GM12878 (cell line): ENCODE results near the gene CCHCR1. TPM values are rescaled to one million over a fixed set of nuclear protein-coding genes. Genes with fewer than 3 reads are reported as not detected.

Source experiments
- ATAC-seq: fragments of 200-7000 bp; cut with Tn5 transposase; 3 replicates; pipeline ENCODE4 v1.9.1; 2020; ENCODE audit warnings: mild to moderate bottlenecking, moderate library complexity
- BruUV-seq: library from RNA; stranded (reverse); fragments of 400-500 nt; replicated peaks from 2 replicates; lab custom pipeline; 2021; lab: Mats Ljungman, UMichigan
- CTCF ChIA-PET: fragments of 300-600 bp; sonication (Branson Sonifier 250); formaldehyde crosslinking; extraction: SDS; loops from one replicate; lab custom pipeline; 2021; ENCODE audit warnings: inconsistent platforms; lab: Yijun Ruan, JAX
- POLR2A ChIA-PET: fragments of 350-600 bp; formaldehyde crosslinking; extraction: SDS; loops from one replicate; lab custom pipeline; 2021; ENCODE audit warnings: inconsistent platforms; lab: Charles Lee
- RAD21 ChIA-PET: fragments of 300-600 bp; sonication (Branson Sonifier 250); formaldehyde crosslinking; loops from one replicate; lab custom pipeline; 2023; ENCODE audit warnings: antibody characterized with exemption; ENCODE audit not compliant: unreplicated experiment; lab: Charles Lee
- SMC1A ChIA-PET: fragments of 300-600 bp; sonication (Branson Sonifier 250); formaldehyde crosslinking; loops from one replicate; lab custom pipeline; 2023; ENCODE audit not compliant: unreplicated experiment, uncharacterized antibody; lab: Charles Lee
- DNase-seq: peaks from one replicate; pipeline ENCODE4 v3.0.0-alpha.2; 2011; ENCODE audit warnings: low read depth, low spot score
- FAIRE-seq: peaks from 3 replicates; lab custom pipeline; 2011; peaks lifted over from hg19 to GRCh38; lab: Jason Lieb, UNC
- H2AFZ ChIP-seq: 2 replicates; pipeline ENCODE4 v1.6.0; 2011; ENCODE audit warnings: low read depth, low read length, control low read depth; ENCODE audit not compliant: control insufficient read depth
- H3K27ac ChIP-seq: 2 replicates; pipeline ENCODE4 v1.5.1; 2011; ENCODE audit warnings: control low read depth; ENCODE audit not compliant: control insufficient read depth, insufficient read depth
- H3K27me3 ChIP-seq, 2 experiments: replicated peaks in 1 of 2; 2 replicates each; pipeline versions ENCODE4 v1.6.0 to v1.6.1; 2011; ENCODE audit warnings: low read length in 1 of 2; ENCODE audit not compliant: control insufficient read depth in 2 of 2, insufficient read depth in 2 of 2
- H3K36me3 ChIP-seq, 2 experiments: 2 replicates each; pipeline ENCODE4 v1.5.1; 2011; ENCODE audit warnings: low read length in 1 of 2; ENCODE audit not compliant: control insufficient read depth in 2 of 2, insufficient read depth in 2 of 2
- H3K4me1 ChIP-seq: 2 replicates; pipeline ENCODE4 v1.6.1; 2011; ENCODE audit warnings: mild to moderate bottlenecking, low read length, moderate library complexity, mixed read lengths; ENCODE audit not compliant: control insufficient read depth, insufficient read depth
- H3K4me2 ChIP-seq: 2 replicates; pipeline ENCODE4 v1.6.0; 2011; ENCODE audit warnings: control low read depth; ENCODE audit not compliant: control insufficient read depth, insufficient read depth
- H3K4me3 ChIP-seq: fragments of 200-600 bp; sonication (generic); 2 replicates; pipeline ENCODE4 v1.5.1; 2016
- H3K79me2 ChIP-seq: 2 replicates; pipeline ENCODE4 v1.6.0; 2011; ENCODE audit warnings: low read length; ENCODE audit not compliant: control insufficient read depth, insufficient read depth
- H3K9ac ChIP-seq: 2 replicates; pipeline ENCODE4 v1.8.0; 2011; ENCODE audit warnings: low read length, control low read depth, mixed read lengths; ENCODE audit not compliant: control insufficient read depth, insufficient read depth
- H3K9me3 ChIP-seq: replicated peaks from 3 replicates; pipeline ENCODE4 v1.5.1; 2011; ENCODE audit warnings: mild to moderate bottlenecking, low read length; ENCODE audit not compliant: control insufficient read depth, insufficient read depth
- H4K20me1 ChIP-seq: 2 replicates; pipeline ENCODE4 v1.6.0; 2011; ENCODE audit not compliant: control insufficient read depth, insufficient read depth
- BACH1 ChIP-seq: fragments of 450-650 bp; IDR thresholded peaks from 2 replicates; pipeline ENCODE4 v1.6.1; 2017; ENCODE audit warnings: mild to moderate bottlenecking, borderline replicate concordance
- ETV6 ChIP-seq, 2 experiments: fragments of 450-650 bp in 1 of 2; IDR thresholded peaks in 1 of 2; conservative IDR thresholded peaks in 1 of 2; 2 replicates each; pipeline ENCODE4 v1.6.1; 2014; ENCODE audit warnings: antibody characterized with exemption in 1 of 2, borderline replicate concordance in 1 of 2, low read depth in 1 of 2, mild to moderate bottlenecking in 1 of 2, moderate library complexity in 1 of 2
- PML ChIP-seq: IDR thresholded peaks from 2 replicates; pipeline ENCODE4 v1.6.1; 2012; ENCODE audit warnings: low read length, inconsistent platforms
- RAD21 ChIP-seq: IDR thresholded peaks from 2 replicates; pipeline ENCODE4 v1.6.1; 2011; ENCODE audit warnings: mild to moderate bottlenecking, low read depth, low read length, moderate library complexity; ENCODE audit not compliant: insufficient read depth
- STAT1 ChIP-seq: fragments of 450-650 bp; conservative IDR thresholded peaks from 2 replicates; pipeline ENCODE4 v1.6.1; 2014; ENCODE audit warnings: antibody characterized with exemption, mild to moderate bottlenecking
- YY1 ChIP-seq: IDR thresholded peaks from 2 replicates; pipeline ENCODE4 v1.6.1; 2011; ENCODE audit warnings: low read depth, mild to moderate bottlenecking, low read length
- ZNF207 ChIP-seq: fragments of 450-650 bp; IDR thresholded peaks from 2 replicates; pipeline ENCODE4 v1.6.1; 2014; ENCODE audit warnings: antibody characterized with exemption, mild to moderate bottlenecking, borderline replicate concordance
- ZNF384 ChIP-seq: IDR thresholded peaks from 2 replicates; pipeline ENCODE4 v1.6.1; 2012; ENCODE audit warnings: low read depth, mild to moderate bottlenecking, low read length, improper control_type of control experiment, borderline replicate concordance
- WGBS: methylation state at CpG from one replicate; pipeline ENCODE4 v1.1.6; 2016; ENCODE audit warnings: low lambda C conversion rate; ENCODE audit not compliant: insufficient replicate concordance, insufficient coverage; ENCODE audit errors: missing lambda C conversion rate; 5-methylcytosine and 5-hydroxymethylcytosine counted together
- in situ Hi-C: fragments of 300-500 bp; cut with MboI; formaldehyde crosslinking; loops from 9 replicates; pipeline ENCODE4 v1.14.3; 2018; ENCODE audit warnings: mixed read lengths
- intact Hi-C: fragments of 100-400 bp; cut with micrococcal nuclease; formaldehyde crosslinking; loops from one replicate; pipeline ENCODE4 v1.14.2; 2022; ENCODE audit not compliant: unreplicated experiment
- polyA plus RNA-seq, 11 experiments: library from polyadenylated mRNA; depleted of rRNA in 4 of 11; unstranded in 6 of 11; stranded (reverse) in 5 of 11; fragments of >200 nt; fragmentation: Nextera tagmentation in 4 of 11; fragmentation: Illumina TruSeq in 1 of 11; extraction: Ambion mirVana in 4 of 11; extraction: Trizol in 1 of 11; gene quantifications; 1 replicate in 1 of 11; 2 replicates in 10 of 11; pipeline versions ENCODE4 v1.2.1 to v1.2.3, GENCODE V29; 2011 to 2016; ENCODE audit warnings: inconsistent platforms in 2 of 11, missing spikeins in 2 of 11, low read depth in 1 of 11
- total RNA-seq, 4 experiments: library from RNA; depleted of rRNA in 3 of 4; stranded (reverse); fragments of >200 nt in 3 of 4; fragmentation: Illumina TruSeq in 1 of 4; extraction: Trizol in 1 of 4; gene quantifications; 2 replicates each; pipeline versions ENCODE4 v1.2.1 to v1.2.3, GENCODE V29; 2013 to 2021
- TF ChIP-seq, protein P1 (sequence below): IDR thresholded peaks from 2 replicates; pipeline ENCODE4 v1.6.1; 2012; ENCODE audit warnings: mild to moderate bottlenecking, low read depth, low read length
- TF ChIP-seq, protein P2 (sequence below): IDR thresholded peaks from 2 replicates; pipeline ENCODE4 v1.6.1; 2011; ENCODE audit warnings: low read depth, low read length, improper control_type of control experiment, borderline replicate concordance
- TF ChIP-seq, protein P3 (sequence below): IDR thresholded peaks from 2 replicates; pipeline ENCODE4 v1.6.1; 2011; ENCODE audit warnings: borderline replicate concordance, low read depth, mild to moderate bottlenecking, moderate library complexity, low read length; ENCODE audit not compliant: insufficient read depth, poor library complexity, severe bottlenecking

CCHCR1 gene
- total and polyA plus RNA-seq, 10 of the 15 experiments (the other 5 are each of a cell fraction or from before 2014, with no cell fraction given) = 1.0 to 35.2 (median 24.7) TPM

DNA sequence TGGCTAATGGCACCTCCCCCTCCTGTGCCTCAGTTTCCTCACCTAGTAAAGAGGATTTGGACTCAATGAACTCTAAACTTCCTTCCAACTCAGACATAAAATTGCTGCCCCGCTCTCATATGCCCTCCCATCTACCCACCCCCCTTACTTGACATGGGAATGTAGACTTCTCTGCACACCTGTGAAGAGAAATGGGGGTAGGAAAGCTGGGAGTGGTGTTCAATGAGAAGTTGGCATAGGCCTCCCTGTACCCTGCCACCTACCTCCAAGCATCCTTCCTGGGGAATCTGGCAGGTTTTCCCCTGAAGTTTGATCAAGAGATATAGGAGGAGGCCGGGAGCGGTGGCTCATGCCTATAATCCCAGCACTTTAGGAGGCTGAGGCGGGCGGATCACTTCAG lies 16.8 kb upstream of the CCHCR1 start:
- POLR2A ChIA-PET = interaction anchor here (1.0 kb wide), 1 partner anchor 12 kb away, joined by 3 read pairs; no protein-coding TSS in a partner anchor
- 0 out of 4 replicates have a peak, but pooled peaks cover 0 to 2% of the 10 kb centered on the region in 2 experiments for H3K36me3 ChIP-seq
- H4K20me1 ChIP-seq = no peaks in the 10 kb centered on the region
- no peak overlapping the region for H3K4me2 ChIP-seq
- in situ Hi-C loops (no loop called here), intact Hi-C loops (no loop called here)
- no peaks in the 10 kb centered on the region; the same call in 1 of the 2 replicates for H3K79me2 ChIP-seq
- H3K9ac ChIP-seq = no peak overlapping the region
- H3K27me3 ChIP-seq = no peaks in the 10 kb centered on the region
- RAD21 ChIA-PET = no interaction called here
- no peak for FAIRE-seq
- SMC1A ChIA-PET = interaction anchor here (0.6 kb wide), 1 partner anchor 9 kb away, joined by 3 read pairs; no protein-coding TSS in a partner anchor
- WGBS = 80% methylated on average over 5 of the region's 5 CpGs
- no peak overlapping the region for H3K27ac ChIP-seq
- peaks cover 13% of the 10 kb centered on the region for H3K4me1 ChIP-seq
- TF ChIP-seq ETV6 (conservative IDR thresholded peaks at IDR 0.05 in 1 of 2, IDR thresholded peaks at IDR 0.05 in 1 of 2; ENCODE audit: borderline replicate concordance in 1 of 2, low read depth in 1 of 2) (no peak), YY1 (no peak), RAD21 (no peak), STAT1 (no peak), ZNF207 (no peak), BACH1 (no peak), ZNF384 (no peak), PML (no peak)
- TF ChIP-seq, protein P1, sequence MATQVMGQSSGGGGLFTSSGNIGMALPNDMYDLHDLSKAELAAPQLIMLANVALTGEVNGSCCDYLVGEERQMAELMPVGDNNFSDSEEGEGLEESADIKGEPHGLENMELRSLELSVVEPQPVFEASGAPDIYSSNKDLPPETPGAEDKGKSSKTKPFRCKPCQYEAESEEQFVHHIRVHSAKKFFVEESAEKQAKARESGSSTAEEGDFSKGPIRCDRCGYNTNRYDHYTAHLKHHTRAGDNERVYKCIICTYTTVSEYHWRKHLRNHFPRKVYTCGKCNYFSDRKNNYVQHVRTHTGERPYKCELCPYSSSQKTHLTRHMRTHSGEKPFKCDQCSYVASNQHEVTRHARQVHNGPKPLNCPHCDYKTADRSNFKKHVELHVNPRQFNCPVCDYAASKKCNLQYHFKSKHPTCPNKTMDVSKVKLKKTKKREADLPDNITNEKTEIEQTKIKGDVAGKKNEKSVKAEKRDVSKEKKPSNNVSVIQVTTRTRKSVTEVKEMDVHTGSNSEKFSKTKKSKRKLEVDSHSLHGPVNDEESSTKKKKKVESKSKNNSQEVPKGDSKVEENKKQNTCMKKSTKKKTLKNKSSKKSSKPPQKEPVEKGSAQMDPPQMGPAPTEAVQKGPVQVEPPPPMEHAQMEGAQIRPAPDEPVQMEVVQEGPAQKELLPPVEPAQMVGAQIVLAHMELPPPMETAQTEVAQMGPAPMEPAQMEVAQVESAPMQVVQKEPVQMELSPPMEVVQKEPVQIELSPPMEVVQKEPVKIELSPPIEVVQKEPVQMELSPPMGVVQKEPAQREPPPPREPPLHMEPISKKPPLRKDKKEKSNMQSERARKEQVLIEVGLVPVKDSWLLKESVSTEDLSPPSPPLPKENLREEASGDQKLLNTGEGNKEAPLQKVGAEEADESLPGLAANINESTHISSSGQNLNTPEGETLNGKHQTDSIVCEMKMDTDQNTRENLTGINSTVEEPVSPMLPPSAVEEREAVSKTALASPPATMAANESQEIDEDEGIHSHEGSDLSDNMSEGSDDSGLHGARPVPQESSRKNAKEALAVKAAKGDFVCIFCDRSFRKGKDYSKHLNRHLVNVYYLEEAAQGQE = no peak
- TF ChIP-seq, protein P2, sequence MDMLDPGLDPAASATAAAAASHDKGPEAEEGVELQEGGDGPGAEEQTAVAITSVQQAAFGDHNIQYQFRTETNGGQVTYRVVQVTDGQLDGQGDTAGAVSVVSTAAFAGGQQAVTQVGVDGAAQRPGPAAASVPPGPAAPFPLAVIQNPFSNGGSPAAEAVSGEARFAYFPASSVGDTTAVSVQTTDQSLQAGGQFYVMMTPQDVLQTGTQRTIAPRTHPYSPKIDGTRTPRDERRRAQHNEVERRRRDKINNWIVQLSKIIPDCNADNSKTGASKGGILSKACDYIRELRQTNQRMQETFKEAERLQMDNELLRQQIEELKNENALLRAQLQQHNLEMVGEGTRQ = no peak
- TF ChIP-seq, protein P3, sequence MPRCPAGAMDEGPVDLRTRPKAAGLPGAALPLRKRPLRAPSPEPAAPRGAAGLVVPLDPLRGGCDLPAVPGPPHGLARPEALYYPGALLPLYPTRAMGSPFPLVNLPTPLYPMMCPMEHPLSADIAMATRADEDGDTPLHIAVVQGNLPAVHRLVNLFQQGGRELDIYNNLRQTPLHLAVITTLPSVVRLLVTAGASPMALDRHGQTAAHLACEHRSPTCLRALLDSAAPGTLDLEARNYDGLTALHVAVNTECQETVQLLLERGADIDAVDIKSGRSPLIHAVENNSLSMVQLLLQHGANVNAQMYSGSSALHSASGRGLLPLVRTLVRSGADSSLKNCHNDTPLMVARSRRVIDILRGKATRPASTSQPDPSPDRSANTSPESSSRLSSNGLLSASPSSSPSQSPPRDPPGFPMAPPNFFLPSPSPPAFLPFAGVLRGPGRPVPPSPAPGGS = no peak
- BruUV-seq = no TSS peak
- H3K9me3 ChIP-seq = no peaks in the 10 kb centered on the region
- H2AFZ ChIP-seq = no peak overlapping the region
- DNase-seq = no peak
- no peak for ATAC-seq
- H3K4me3 ChIP-seq = no peak overlapping the region
- CTCF ChIA-PET = interaction anchor here (1.0 kb wide), 1 partner anchor 10 kb away, joined by 3 read pairs; no protein-coding TSS in a partner anchor
